Mesothelial cell of epicardium (in vitro differentiated cells): Measurements from ENCODE around the gene DNAH7. TPM values are rescaled to one million over a fixed set of nuclear protein-coding genes. Genes with fewer than 3 reads are reported as not detected.

Experiments
- DNase-seq, 2 experiments: peaks; one replicate each; pipeline ENCODE4 v3.0.0; 2021; ENCODE audit warnings: low spot score in 2 of 2; ENCODE audit not compliant: unreplicated experiment in 2 of 2
- H3K27ac Mint-ChIP-seq: 2 replicates; pipeline ENCODE4 v1.8.0; 2021; ENCODE audit warnings: mixed read lengths
- H3K27me3 Mint-ChIP-seq: 2 replicates; pipeline ENCODE4 v1.8.0; 2021; ENCODE audit warnings: low read depth, mixed read lengths
- H3K36me3 Mint-ChIP-seq: 2 replicates; pipeline ENCODE4 v1.8.0; 2021; ENCODE audit warnings: mixed read lengths
- H3K4me1 Mint-ChIP-seq: 2 replicates; pipeline ENCODE4 v1.8.0; 2021; ENCODE audit warnings: mixed read lengths
- H3K4me3 Mint-ChIP-seq: 2 replicates; pipeline ENCODE4 v1.8.0; 2021; ENCODE audit warnings: mild to moderate bottlenecking, moderate library complexity, mixed read lengths
- H3K9me3 Mint-ChIP-seq: 2 replicates; pipeline ENCODE4 v1.8.0; 2021; ENCODE audit warnings: mixed read lengths
- CTCF ChIP-seq: fragments of 200-600 bp; sonication (generic); IDR thresholded peaks from one replicate; pipeline ENCODE4 v1.5.0; 2021; ENCODE audit warnings: antibody characterized with exemption; ENCODE audit not compliant: unreplicated experiment
- total RNA-seq: library from RNA; stranded (reverse); gene quantifications from 3 replicates; pipeline ENCODE4 v1.2.1, GENCODE V29; 2021

The DNAH7 gene
- total RNA-seq, 1 donor from 2014 or later: 0.63 TPM

- Mint-ChIP-seq H3K36me3 (no peaks in the 10 kb centered on the region), H3K4me3 (no peak overlapping the region), H3K9me3 (peaks cover 5% of the 10 kb centered on the region), H3K27me3 (no peaks in the 10 kb centered on the region), H3K27ac (no peak overlapping the region), H3K4me1 (no peaks in the 10 kb centered on the region)
- TF ChIP-seq CTCF: no peak
- no peak for DNase-seq
These were observed 101.3 kb downstream of the DNAH7 start for GRCh38 chr2:195967336-195967735.

GRCh38 chr2:195961873-195962272 is 106.8 kb downstream of the DNAH7 start:
- no peak overlapping the region for H3K4me3 Mint-ChIP-seq
- H3K36me3 Mint-ChIP-seq: no peaks in the 10 kb centered on the region
- H3K27ac Mint-ChIP-seq: no peak overlapping the region
- H3K4me1 Mint-ChIP-seq: no peaks in the 10 kb centered on the region
- DNase-seq: no peak
- no peak for TF ChIP-seq CTCF
- H3K9me3 Mint-ChIP-seq: peaks cover 5% of the 10 kb centered on the region
- H3K27me3 Mint-ChIP-seq: no peaks in the 10 kb centered on the region

- no peaks in the 10 kb centered on the region for H3K4me1 Mint-ChIP-seq
- no peak for TF ChIP-seq CTCF
- H3K4me3 Mint-ChIP-seq: no peak overlapping the region
- no peak for DNase-seq
- H3K27me3 Mint-ChIP-seq: no peaks in the 10 kb centered on the region
- no peaks in the 10 kb centered on the region for H3K36me3 Mint-ChIP-seq
- H3K27ac Mint-ChIP-seq: no peak overlapping the region
- H3K9me3 Mint-ChIP-seq: no peaks in the 10 kb centered on the region
These were observed 109.3 kb downstream of the DNAH7 start for GRCh38 chr2:195959341-195959740.

GRCh38 chr2:195956725-195957124 is 111.9 kb downstream of the DNAH7 start:
- no peak for TF ChIP-seq CTCF
- Mint-ChIP-seq H3K9me3 (peaks cover 12% of the 10 kb centered on the region), H3K27me3 (no peaks in the 10 kb centered on the region)

GRCh38 chr2:195945056-195945455 is 123.6 kb downstream of the DNAH7 start:
- Mint-ChIP-seq H3K4me3 (no peak overlapping the region), H3K27me3 (no peaks in the 10 kb centered on the region), H3K36me3 (peaks cover 1% of the 10 kb centered on the region), H3K27ac (no peak overlapping the region), H3K4me1 (peaks cover 3% of the 10 kb centered on the region), H3K9me3 (peaks cover 25% of the 10 kb centered on the region)
- TF ChIP-seq CTCF: no peak
- DNase-seq: no peak

More at GRCh38 chr2:195956725-195957124, 111.9 kb downstream of the DNAH7 start:
- Mint-ChIP-seq H3K4me3 (no peak overlapping the region), H3K27ac (no peak overlapping the region), H3K4me1 (no peaks in the 10 kb centered on the region), H3K36me3 (peaks cover 1% of the 10 kb centered on the region)
- DNase-seq: no peak

- TF ChIP-seq CTCF: no peak
- Mint-ChIP-seq H3K4me1 (no peaks in the 10 kb centered on the region), H3K9me3 (peaks cover 9% of the 10 kb centered on the region), H3K27me3 (no peaks in the 10 kb centered on the region), H3K36me3 (peaks cover 1% of the 10 kb centered on the region), H3K27ac (no peak overlapping the region), H3K4me3 (no peak overlapping the region)
- DNase-seq: no peak
These were observed 131.5 kb downstream of the DNAH7 start for GRCh38 chr2:195937176-195937575.
